Stomach (tissue), 9 donors: Measurements from ENCODE around the gene AFMID. TPM values are rescaled to one million over a fixed set of nuclear protein-coding genes. Genes with fewer than 3 reads are reported as not detected.
"Not testable (repeated sequence)": the region's sequence is repeated elsewhere in the genome, so short reads cannot be mapped to it uniquely, and the experiment has no call there.

Experiments
- DNase-seq, 2 donors: peaks; one replicate each; pipeline versions ENCODE4 v3.0.0 to v3.0.0-alpha.2; 2013 to 2019
- H3K27ac ChIP-seq, 5 donors: fragments of 200-600 bp in 4 of 5; sonication (generic) in 4 of 5; one replicate each; pipeline ENCODE4 v1.5.1; 2013 to 2019; ENCODE audit warnings: mild to moderate bottlenecking in 1 of 5, moderate library complexity in 1 of 5
- H3K27me3 ChIP-seq, 3 donors: fragments of 200-600 bp; sonication (generic); one replicate each; pipeline ENCODE4 v1.5.1; 2017 to 2019; ENCODE audit warnings: mixed run types in 1 of 3
- H3K36me3 ChIP-seq, 4 donors: fragments of 200-600 bp; sonication (generic); 1 replicate in 3 of 4; 2 replicates in 1 of 4; pipeline ENCODE4 v1.5.1; 2016 to 2019
- H3K4me1 ChIP-seq, 4 donors: fragments of 200-600 bp; sonication (generic); one replicate each; pipeline ENCODE4 v1.5.1; 2016 to 2019
- H3K4me3 ChIP-seq, 4 donors: fragments of 200-600 bp; sonication (generic) in 3 of 4; one replicate each; pipeline ENCODE4 v1.5.1; 2016 to 2019; ENCODE audit warnings: mild to moderate bottlenecking in 1 of 4
- H3K9me3 ChIP-seq, 4 donors: fragments of 200-600 bp; sonication (generic); one replicate each; pipeline ENCODE4 v1.5.1; 2016 to 2019
- EP300 ChIP-seq: sonication (generic); formaldehyde crosslinking; IDR thresholded peaks from one replicate; pipeline ENCODE4 v1.6.1; 2017; ENCODE audit warnings: antibody characterized with exemption
- POLR2A ChIP-seq, 4 donors: fragments of 450-650 bp; IDR thresholded peaks; one replicate each; pipeline ENCODE4 v1.6.1; 2016; ENCODE audit warnings: antibody characterized with exemption in 4 of 4, control low read depth in 2 of 4, mild to moderate bottlenecking in 1 of 4, moderate library complexity in 1 of 4
- POLR2AphosphoS5 ChIP-seq, 3 donors: sonication (generic); formaldehyde crosslinking; IDR thresholded peaks; one replicate each; pipeline ENCODE4 v1.6.1; 2016; ENCODE audit warnings: antibody characterized with exemption in 3 of 3
- WGBS, 5 donors: extraction: QIAGEN DNeasy Blood & Tissue Kit in 3 of 5; methylation state at CpG; one replicate each; pipeline versions ENCODE4 v1.1.5 to v1.1.7; 2013 to 2018; 5-methylcytosine and 5-hydroxymethylcytosine counted together
- intact Hi-C: fragments of 100-400 bp; cut with DNase I; formaldehyde crosslinking; loops from one replicate; pipeline ENCODE4 v1.15.1; 2023; ENCODE audit warnings: low total_unique reads
- polyA plus RNA-seq, 3 donors: library from polyadenylated mRNA; stranded (reverse); fragments of 200-250 nt; gene quantifications; one replicate each; pipeline ENCODE4 v1.2.3, GENCODE V29; 2013
- total RNA-seq, 5 donors: library from RNA; depleted of rRNA; stranded (reverse); fragments of >200 nt; gene quantifications; one replicate each; pipeline versions ENCODE4 v1.1.0 to v1.2.3, GENCODE V29; 2014 to 2016
- TF ChIP-seq, protein P1 (sequence below), 7 experiments: fragments of 450-650 bp in 4 of 7; fragments of 200-600 bp in 3 of 7; sonication (generic) in 3 of 7; IDR thresholded peaks; one replicate each; pipeline ENCODE4 v1.5.1; 2016 to 2019; ENCODE audit warnings: antibody characterized with exemption in 7 of 7, control low read depth in 2 of 7, mild to moderate bottlenecking in 1 of 7
- donor health status: healthy with polysubstance abuse.
- donor health status: Bipolar disorder and iron deficiency.
- donor health status: healthy.

The AFMID gene
- total and polyA plus RNA-seq, 8 donors: 25.7 to 189 (median 61.3) TPM

- peaks cover 0 to 19% (median 0%) of the 10 kb centered on the region in 3 donors for H3K27me3 ChIP-seq
- peak in 1 of 2 donors; percentile 19 for DNase-seq
- intact Hi-C loops: no loop called here
- H3K4me1 ChIP-seq: peaks cover 22 to 64% (median 43%) of the 10 kb centered on the region in 4 donors
- H3K4me3 ChIP-seq: no peak overlapping the region
- no peaks in the 10 kb centered on the region for H3K9me3 ChIP-seq
- WGBS, 5 donors: 68 to 80% (median 75%) methylated on average over 13 to 15 of the region's 15 CpGs
- TF ChIP-seq, protein P1, sequence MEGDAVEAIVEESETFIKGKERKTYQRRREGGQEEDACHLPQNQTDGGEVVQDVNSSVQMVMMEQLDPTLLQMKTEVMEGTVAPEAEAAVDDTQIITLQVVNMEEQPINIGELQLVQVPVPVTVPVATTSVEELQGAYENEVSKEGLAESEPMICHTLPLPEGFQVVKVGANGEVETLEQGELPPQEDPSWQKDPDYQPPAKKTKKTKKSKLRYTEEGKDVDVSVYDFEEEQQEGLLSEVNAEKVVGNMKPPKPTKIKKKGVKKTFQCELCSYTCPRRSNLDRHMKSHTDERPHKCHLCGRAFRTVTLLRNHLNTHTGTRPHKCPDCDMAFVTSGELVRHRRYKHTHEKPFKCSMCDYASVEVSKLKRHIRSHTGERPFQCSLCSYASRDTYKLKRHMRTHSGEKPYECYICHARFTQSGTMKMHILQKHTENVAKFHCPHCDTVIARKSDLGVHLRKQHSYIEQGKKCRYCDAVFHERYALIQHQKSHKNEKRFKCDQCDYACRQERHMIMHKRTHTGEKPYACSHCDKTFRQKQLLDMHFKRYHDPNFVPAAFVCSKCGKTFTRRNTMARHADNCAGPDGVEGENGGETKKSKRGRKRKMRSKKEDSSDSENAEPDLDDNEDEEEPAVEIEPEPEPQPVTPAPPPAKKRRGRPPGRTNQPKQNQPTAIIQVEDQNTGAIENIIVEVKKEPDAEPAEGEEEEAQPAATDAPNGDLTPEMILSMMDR (IDR thresholded peaks at IDR 0.05): no peak
- no peak for TF ChIP-seq POLR2AphosphoS5 (IDR thresholded peaks at IDR 0.05)
- no peak for TF ChIP-seq EP300
- TF ChIP-seq POLR2A (IDR thresholded peaks at IDR 0.05): no peak
- no peaks in the 10 kb centered on the region for H3K36me3 ChIP-seq
- peak overlapping the region in 1 of 5 donors; percentile 34 for H3K27ac ChIP-seq
These were observed 65.8 kb downstream of the AFMID start for GRCh38 chr17:78252701-78253635.

DNA sequence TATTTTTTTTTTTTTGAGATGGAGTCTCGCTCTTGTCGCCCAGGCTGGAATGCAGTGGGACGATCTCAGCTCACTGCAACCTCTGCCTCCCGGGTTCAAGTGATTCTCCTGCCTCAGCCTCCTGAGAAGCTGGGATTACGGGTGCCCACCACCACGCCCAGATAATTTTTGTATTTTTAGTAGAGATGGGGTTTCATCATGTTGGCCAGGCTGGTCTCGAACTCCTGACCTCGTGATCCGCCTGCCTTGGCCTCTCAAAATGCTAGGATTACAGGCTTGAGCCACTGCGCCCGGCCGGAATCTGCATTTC lies 66.4 kb downstream of the AFMID start:
- DNase-seq, H3K9me3 ChIP-seq, H3K36me3 ChIP-seq, intact Hi-C loops: not testable (repeated sequence)
- H3K27me3 ChIP-seq: peaks cover 0 to 24% (median 0%) of the 10 kb centered on the region in 3 donors
- peaks cover 29 to 70% (median 50%) of the 10 kb centered on the region in 4 donors for H3K4me1 ChIP-seq
- 77 to 86% (median 81%) methylated on average over 12 of the region's 12 CpGs for WGBS, 5 donors
- peak overlapping the region in 3 of 5 donors; percentile 90 to 92 (median 91) for H3K27ac ChIP-seq
- H3K4me3 ChIP-seq: peak overlapping the region; percentile 78 to 98 (median 80)

DNA sequence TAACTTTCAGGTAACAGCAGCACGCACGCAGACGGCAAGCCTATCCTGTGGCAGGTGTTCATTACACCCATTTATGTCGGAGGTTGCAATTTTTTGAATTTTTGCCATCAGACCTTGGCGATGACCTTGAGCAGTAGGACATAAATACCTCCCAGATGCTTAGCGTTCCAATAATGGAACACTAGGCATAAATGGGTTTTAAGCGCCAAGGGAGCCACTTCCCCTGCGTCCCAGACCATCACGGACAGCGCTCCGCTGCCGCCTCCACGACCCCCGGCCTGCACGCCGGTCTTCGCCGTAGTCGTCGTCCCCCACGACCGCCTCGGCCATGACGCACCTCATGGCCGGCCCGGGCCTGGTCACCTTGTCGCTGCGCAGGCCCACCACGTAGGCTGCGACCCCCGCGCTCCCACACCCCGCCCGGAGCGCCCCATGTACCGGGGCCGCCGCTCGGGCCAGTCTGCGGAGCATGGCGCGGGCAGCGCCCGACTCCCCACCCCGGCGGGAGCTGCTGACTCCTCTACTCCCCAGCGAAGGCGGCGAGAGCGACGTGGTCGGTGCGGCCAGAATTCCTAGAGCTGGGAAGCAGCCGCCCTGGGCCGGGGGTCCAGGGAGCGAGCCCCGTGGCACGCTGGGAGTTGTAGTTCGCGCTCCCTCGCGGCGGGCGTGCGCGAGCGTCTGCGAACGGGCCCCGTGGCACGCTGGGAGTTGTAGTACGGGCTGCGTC lies 66.9 kb downstream of the AFMID start:
- Histone ChIP-seq H3K4me3 (peak overlapping the region; percentile 78 to 98 (median 80)), H3K27me3 (peaks cover 0 to 29% (median 0%) of the 10 kb centered on the region in 3 donors), H3K4me1 (peaks cover 34 to 75% (median 54%) of the 10 kb centered on the region in 4 donors), H3K27ac (peak overlapping the region; percentile 89 to 94 (median 91)), H3K36me3 (no peaks in the 10 kb centered on the region), H3K9me3 (no peaks in the 10 kb centered on the region)
- 2 to 7% (median 2%) methylated on average over 12 to 73 of the region's 73 CpGs for WGBS, 5 donors
- peak; percentile 88 to 97 for DNase-seq
- TF ChIP-seq POLR2AphosphoS5 (IDR thresholded peaks at IDR 0.05): peak in 2 of 3 donors; percentile 68 to 83
- no peak for TF ChIP-seq POLR2A (IDR thresholded peaks at IDR 0.05)
- TF ChIP-seq EP300: no peak
- TF ChIP-seq, protein P1 (IDR thresholded peaks at IDR 0.05): peak in 1 of 7 experiments; percentile 15
- intact Hi-C loops: no loop called here

- Histone ChIP-seq H3K36me3 (no peaks in the 10 kb centered on the region), H3K27me3 (peaks cover 0 to 22% (median 0%) of the 10 kb centered on the region in 3 donors), H3K9me3 (no peaks in the 10 kb centered on the region), H3K4me3 (no peak overlapping the region), H3K27ac (no peak overlapping the region), H3K4me1 (peaks cover 35 to 80% (median 55%) of the 10 kb centered on the region in 4 donors)
- TF ChIP-seq POLR2AphosphoS5 (IDR thresholded peaks at IDR 0.05): no peak
- TF ChIP-seq, protein P1 (IDR thresholded peaks at IDR 0.05): no peak
- TF ChIP-seq POLR2A (IDR thresholded peaks at IDR 0.05): no peak
- TF ChIP-seq EP300: no peak
- peak in 1 of 2 donors; percentile 12 for DNase-seq
- 87 to 89% (median 89%) methylated on average over 15 to 18 of the region's 18 CpGs for WGBS, 5 donors
- intact Hi-C loops: loop anchor here (5.0 kb wide), 1 partner anchor 143 kb away; no protein-coding TSS in a partner anchor
These were observed 68.0 kb downstream of the AFMID start for GRCh38 chr17:78255029-78255656.
